ENCODE data around the gene MCM8.

The MCM8 gene

GRCh38 chr20:6040540-6040939 is 90.1 kb downstream of the MCM8 start:
- H3K4me3 ChIP-seq (ENCODE audit: low read depth, low read length): no peak overlapping the region
- H3K36me3 ChIP-seq (ENCODE audit: insufficient read depth, low read length): peaks cover 19% of the 10 kb centered on the region
- H3K4me1 ChIP-seq (ENCODE audit: control insufficient read depth, insufficient read depth, low read length, unreplicated experiment): no peaks in the 10 kb centered on the region
- H3K27me3 ChIP-seq (ENCODE audit: insufficient read depth, low read length): no peaks in the 10 kb centered on the region
- no peak overlapping the region for H3K27ac ChIP-seq (ENCODE audit: low read depth, low read length)
- H2AFZ ChIP-seq (ENCODE audit: low read length, unreplicated experiment): no peak overlapping the region
- no peaks in the 10 kb centered on the region for H3K79me2 ChIP-seq (ENCODE audit: control insufficient read depth, insufficient read depth, low read length, unreplicated experiment)

- peaks cover 17% of the 10 kb centered on the region for H3K36me3 ChIP-seq (ENCODE audit: insufficient read depth, low read length)
- H3K79me2 ChIP-seq (ENCODE audit: control insufficient read depth, insufficient read depth, low read length, unreplicated experiment): no peaks in the 10 kb centered on the region
- H3K27me3 ChIP-seq (ENCODE audit: insufficient read depth, low read length): no peaks in the 10 kb centered on the region
- no peaks in the 10 kb centered on the region for H3K4me1 ChIP-seq (ENCODE audit: control insufficient read depth, insufficient read depth, low read length, unreplicated experiment)
- H3K27ac ChIP-seq (ENCODE audit: low read depth, low read length): no peak overlapping the region
- H3K4me3 ChIP-seq (ENCODE audit: low read depth, low read length): no peak overlapping the region
- no peak overlapping the region for H2AFZ ChIP-seq (ENCODE audit: low read length, unreplicated experiment)
Observed at GRCh38 chr20:6040958-6041807, 90.7 kb downstream of the MCM8 start.

GRCh38 chr20:6041808-6042265 is 91.4 kb downstream of the MCM8 start:
- H3K4me1 ChIP-seq (ENCODE audit: control insufficient read depth, insufficient read depth, low read length, unreplicated experiment): no peaks in the 10 kb centered on the region
- H3K79me2 ChIP-seq (ENCODE audit: control insufficient read depth, insufficient read depth, low read length, unreplicated experiment): no peaks in the 10 kb centered on the region
- H3K4me3 ChIP-seq (ENCODE audit: low read depth, low read length): no peak overlapping the region
- H3K27ac ChIP-seq (ENCODE audit: low read depth, low read length): no peak overlapping the region
- no peaks in the 10 kb centered on the region for H3K27me3 ChIP-seq (ENCODE audit: insufficient read depth, low read length)
- H3K36me3 ChIP-seq (ENCODE audit: insufficient read depth, low read length): peaks cover 11% of the 10 kb centered on the region
- no peak overlapping the region for H2AFZ ChIP-seq (ENCODE audit: low read length, unreplicated experiment)

GRCh38 chr20:6044115-6044514 is 93.7 kb downstream of the MCM8 start:
- Histone ChIP-seq H3K36me3 (ENCODE audit: insufficient read depth, low read length) (0 out of 2 replicates have a peak, but pooled peaks cover 8% of the 10 kb centered on the region), H2AFZ (ENCODE audit: low read length, unreplicated experiment) (no peak overlapping the region), H3K4me3 (ENCODE audit: low read depth, low read length) (no peak overlapping the region)

GRCh38 chr20:6045566-6045965 is 95.1 kb downstream of the MCM8 start:
- Histone ChIP-seq H3K79me2 (ENCODE audit: control insufficient read depth, insufficient read depth, low read length, unreplicated experiment) (no peaks in the 10 kb centered on the region), H3K4me3 (ENCODE audit: low read depth, low read length) (no peak overlapping the region), H3K27me3 (ENCODE audit: insufficient read depth, low read length) (peaks cover 7% of the 10 kb centered on the region), H3K4me1 (ENCODE audit: control insufficient read depth, insufficient read depth, low read length, unreplicated experiment) (no peaks in the 10 kb centered on the region), H3K36me3 (ENCODE audit: insufficient read depth, low read length) (0 out of 2 replicates have a peak, but pooled peaks cover 3% of the 10 kb centered on the region), H3K27ac (ENCODE audit: low read depth, low read length) (no peak overlapping the region), H2AFZ (ENCODE audit: low read length, unreplicated experiment) (no peak overlapping the region)

More at GRCh38 chr20:6044115-6044514, 93.7 kb downstream of the MCM8 start:
- no peaks in the 10 kb centered on the region for H3K79me2 ChIP-seq (ENCODE audit: control insufficient read depth, insufficient read depth, low read length, unreplicated experiment)
- H3K27ac ChIP-seq (ENCODE audit: low read depth, low read length): no peak overlapping the region
- no peaks in the 10 kb centered on the region for H3K27me3 ChIP-seq (ENCODE audit: insufficient read depth, low read length)
- no peaks in the 10 kb centered on the region for H3K4me1 ChIP-seq (ENCODE audit: control insufficient read depth, insufficient read depth, low read length, unreplicated experiment)

- no peaks in the 10 kb centered on the region for H3K79me2 ChIP-seq (ENCODE audit: control insufficient read depth, insufficient read depth, low read length, unreplicated experiment)
- no peak overlapping the region for H3K4me3 ChIP-seq (ENCODE audit: low read depth, low read length)
- 0 out of 2 replicates have a peak, but pooled peaks cover 3% of the 10 kb centered on the region for H3K36me3 ChIP-seq (ENCODE audit: insufficient read depth, low read length)
- no peak overlapping the region for H2AFZ ChIP-seq (ENCODE audit: low read length, unreplicated experiment)
- H3K27ac ChIP-seq (ENCODE audit: low read depth, low read length): no peak overlapping the region
- no peaks in the 10 kb centered on the region for H3K4me1 ChIP-seq (ENCODE audit: control insufficient read depth, insufficient read depth, low read length, unreplicated experiment)
- peaks cover 16% of the 10 kb centered on the region for H3K27me3 ChIP-seq (ENCODE audit: insufficient read depth, low read length)
Observed at GRCh38 chr20:6046432-6046831, 96.0 kb downstream of the MCM8 start.

GRCh38 chr20:6048391-6048790 is 97.9 kb downstream of the MCM8 start:
- H3K4me3 ChIP-seq (ENCODE audit: low read depth, low read length): no peak overlapping the region
- no peaks in the 10 kb centered on the region for H3K4me1 ChIP-seq (ENCODE audit: control insufficient read depth, insufficient read depth, low read length, unreplicated experiment)
- H3K27ac ChIP-seq (ENCODE audit: low read depth, low read length): no peak overlapping the region
- no peak overlapping the region for H2AFZ ChIP-seq (ENCODE audit: low read length, unreplicated experiment)
- peaks cover 35% of the 10 kb centered on the region for H3K27me3 ChIP-seq (ENCODE audit: insufficient read depth, low read length)
- H3K36me3 ChIP-seq (ENCODE audit: insufficient read depth, low read length): no peaks in the 10 kb centered on the region
- H3K79me2 ChIP-seq (ENCODE audit: control insufficient read depth, insufficient read depth, low read length, unreplicated experiment): no peaks in the 10 kb centered on the region

Data from ACC112 (cell line).